Activated CD4-positive, alpha-beta T cell treated with anti-CD3 and anti-CD28 coated beads, Interleukin-2, amount 50 U/mL, for 1 hour (primary cell): Measurements from ENCODE around the gene MPZL2.
"Not testable (repeated sequence)": the region's sequence is repeated elsewhere in the genome, so short reads cannot be mapped to it uniquely, and the experiment has no call there.

Experiments
- DNase-seq: peaks from one replicate; pipeline ENCODE4 v3.0.0-alpha.2; 2020

MPZL2 gene

GRCh38 chr11:118263695-118264568 is at the start of gene MPZL2:
TSS of gene MPZL2 (minus strand) at chr11:118264297. CDS start at chr11:118264153, 144 bp downstream.
- no peak for DNase-seq

DNA sequence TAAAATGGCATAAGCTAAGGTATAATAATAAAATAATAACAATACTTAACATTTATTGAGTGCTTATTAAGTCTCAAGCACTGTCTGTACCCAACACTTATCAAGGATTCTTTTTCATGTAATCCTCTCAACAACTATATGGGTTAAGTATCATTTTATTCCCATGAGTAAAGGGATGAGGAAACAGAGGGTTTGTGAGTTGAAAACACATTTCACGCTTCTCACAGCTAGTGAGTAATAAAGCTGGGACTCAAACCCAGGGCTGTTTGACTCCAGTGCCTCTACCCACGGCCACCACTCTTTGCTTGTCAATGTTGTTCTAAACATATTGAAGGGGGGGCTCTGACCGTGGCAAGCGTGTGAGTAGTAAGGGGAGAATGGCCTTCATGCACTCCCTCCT is 49.1 kb upstream of the MPZL2 start:
- DNase-seq: no peak

DNA sequence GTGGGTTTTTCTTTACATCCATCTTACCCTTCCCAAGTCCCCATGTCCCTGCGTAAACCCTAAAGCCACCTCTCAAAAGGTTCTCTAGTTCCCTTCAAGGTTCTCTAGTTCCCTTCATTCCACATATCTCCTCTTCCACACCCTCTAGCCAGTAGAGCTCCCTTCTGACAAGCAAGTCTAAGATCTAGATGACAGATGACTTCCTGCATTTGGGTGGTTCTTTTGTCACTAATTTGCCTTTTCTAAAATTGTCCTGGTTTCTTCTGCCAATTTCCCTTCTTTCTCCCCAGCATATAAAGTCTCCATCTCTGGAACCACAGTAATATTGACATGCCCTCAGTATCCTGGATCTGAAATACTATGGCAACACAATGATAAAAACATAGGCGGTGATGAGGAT is 48.2 kb upstream of the MPZL2 start:
- no peak for DNase-seq

- DNase-seq: no peak
Measured at GRCh38 chr11:118311518-118311917, 47.4 kb upstream of the MPZL2 start.

DNA sequence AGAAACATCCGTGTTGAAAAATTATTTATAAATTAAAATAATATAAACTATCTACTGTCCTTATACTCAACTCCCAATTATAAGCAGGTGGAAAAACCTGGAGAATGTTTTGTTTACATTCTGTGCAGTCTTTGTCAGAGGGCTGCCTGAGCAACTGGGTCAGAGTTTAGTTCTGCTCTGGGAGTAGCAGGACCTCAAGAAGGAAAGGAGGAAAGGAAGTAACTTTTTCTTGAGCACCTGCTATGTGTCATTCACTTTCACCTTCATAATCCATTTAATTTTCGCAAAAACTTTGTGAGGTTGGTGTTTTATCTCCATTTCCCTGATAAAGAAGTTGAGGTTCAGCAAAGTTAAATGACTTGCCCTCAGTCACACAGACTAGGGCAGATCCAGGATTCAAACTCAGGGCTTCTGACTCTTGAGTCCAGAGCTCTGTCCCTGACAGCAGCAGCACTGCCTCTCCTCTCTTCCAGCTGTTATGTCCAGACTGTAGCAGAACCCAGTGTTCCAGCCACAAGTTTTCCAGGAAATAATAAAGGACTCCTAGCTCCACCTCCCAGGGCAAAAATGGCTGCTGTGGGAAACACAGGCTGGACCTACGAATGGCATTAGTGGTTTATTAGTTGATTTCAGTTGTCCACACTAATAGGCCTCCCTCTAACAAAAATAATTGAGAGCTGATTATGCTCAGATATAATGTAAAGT is 46.8 kb upstream of the MPZL2 start:
- DNase-seq: no peak

- DNase-seq: no peak
Measured at GRCh38 chr11:118310271-118310670, 46.2 kb upstream of the MPZL2 start.

GRCh38 chr11:118308995-118309528 is 45.0 kb upstream of the MPZL2 start:
- not testable (repeated sequence) for DNase-seq

DNA sequence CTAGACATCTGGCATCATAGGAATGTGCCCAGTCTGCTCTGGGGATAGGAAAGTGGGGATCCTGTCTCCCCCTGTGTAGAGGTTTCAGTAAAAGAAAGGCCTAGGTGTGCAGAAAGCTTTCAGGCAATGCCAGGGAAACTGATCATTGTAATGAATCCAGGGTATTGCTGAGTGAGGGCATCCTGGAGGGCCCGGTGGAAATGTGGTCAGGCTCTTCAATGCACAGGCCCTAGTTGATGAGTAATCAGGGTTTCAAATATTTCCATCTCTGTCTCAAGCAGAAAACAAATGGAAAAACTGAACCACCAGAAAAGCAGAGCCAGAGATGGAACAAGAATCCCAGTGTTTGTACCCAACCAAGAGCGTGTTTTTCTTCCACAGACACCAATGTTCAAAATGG is 42.5 kb upstream of the MPZL2 start:
- peak; percentile 50 for DNase-seq

- DNase-seq: peak; percentile 48
Measured at GRCh38 chr11:118305726-118306125, 41.6 kb upstream of the MPZL2 start.

- DNase-seq: peak; percentile 61
Measured at GRCh38 chr11:118304568-118305248, 40.6 kb upstream of the MPZL2 start, which contains the start of gene CD3E. TSS of gene CD3E (plus strand) at chr11:118304730. CDS start at chr11:118304953, 223 bp downstream.

GRCh38 chr11:118304227-118304567 is 40.1 kb upstream of the MPZL2 start:
- DNase-seq: no peak

DNA sequence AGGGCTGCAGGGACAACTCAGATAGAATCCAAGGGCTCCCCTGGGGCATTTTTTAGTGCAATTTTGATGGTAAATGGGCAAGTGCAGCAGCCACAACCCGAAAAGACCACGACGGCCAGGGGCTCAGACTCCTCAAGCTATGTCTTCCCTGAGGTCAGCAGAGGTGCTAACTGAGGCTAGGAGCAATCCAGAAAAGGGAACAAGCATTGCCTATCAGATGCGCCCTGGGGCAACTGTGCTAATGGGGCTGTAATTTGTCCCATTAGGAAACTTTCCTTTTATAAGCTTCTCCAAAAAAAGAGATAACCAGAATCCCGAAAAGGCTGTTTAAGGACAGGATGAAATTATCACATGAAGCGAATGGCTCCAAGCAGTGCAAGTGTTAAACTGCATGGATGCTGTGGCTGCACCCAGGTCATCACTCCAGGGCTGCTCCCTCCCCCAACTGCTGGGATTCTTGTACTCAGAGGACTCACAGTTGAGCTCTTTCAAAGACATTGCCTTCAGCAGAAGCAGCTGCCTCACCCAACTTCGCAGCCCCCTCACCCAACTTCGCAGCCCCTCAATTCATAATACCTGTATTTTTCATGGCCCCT is 37.6 kb upstream of the MPZL2 start:
- DNase-seq: no peak

GRCh38 chr11:118295815-118296454 is 31.8 kb upstream of the MPZL2 start:
- peak; percentile 46 for DNase-seq

DNA sequence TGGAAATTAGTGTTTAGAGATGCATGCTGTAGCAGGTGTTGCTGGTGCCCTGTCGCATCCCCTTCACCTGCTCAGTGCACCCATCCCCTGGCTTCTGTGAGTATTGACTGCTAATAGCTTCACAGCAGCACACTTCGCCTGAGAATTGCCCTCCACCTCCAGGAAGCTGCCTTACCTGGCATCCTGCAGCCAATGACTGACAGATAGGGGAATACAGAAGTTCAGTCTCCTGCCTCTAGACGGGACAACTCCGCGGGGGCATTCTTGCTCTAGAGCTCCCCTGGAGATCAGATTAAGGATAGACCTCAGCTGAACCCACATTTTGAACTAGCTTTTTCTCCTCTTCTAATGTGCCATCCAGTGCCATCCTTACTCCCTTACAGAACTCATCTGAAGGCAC is 31.1 kb upstream of the MPZL2 start:
- DNase-seq: no peak

- no peak for DNase-seq
Measured at GRCh38 chr11:118294053-118294452, 30.0 kb upstream of the MPZL2 start.

DNA sequence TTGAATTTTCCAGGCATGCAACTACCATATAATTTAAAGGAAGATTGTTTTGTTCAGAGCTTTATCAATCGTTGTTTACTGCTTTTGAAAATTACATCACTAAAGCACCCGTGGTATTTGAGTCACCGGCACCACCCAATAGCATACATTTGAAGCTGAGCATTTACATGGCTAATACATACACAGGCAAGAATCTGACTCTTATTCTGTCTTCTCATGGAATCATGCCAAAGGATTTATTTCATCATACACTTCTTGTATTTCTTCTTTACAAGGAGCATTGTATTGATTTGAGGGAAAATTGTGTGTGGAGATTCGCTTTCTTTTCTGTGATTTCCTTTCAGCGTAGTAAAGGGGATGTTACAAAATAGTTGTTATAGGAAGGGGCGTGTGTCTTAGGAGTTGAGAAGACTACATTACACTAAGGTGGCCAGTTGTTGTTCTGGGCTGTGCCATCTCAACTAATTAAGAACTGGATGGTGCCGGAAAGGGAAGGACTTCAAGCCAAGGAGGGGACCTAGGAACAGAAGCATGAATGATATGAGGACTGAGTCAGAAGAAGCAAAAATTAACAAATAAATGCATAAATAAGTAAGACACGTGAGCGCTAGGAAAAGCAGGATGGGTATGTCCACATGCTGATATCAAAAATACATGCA is 27.5 kb upstream of the MPZL2 start:
- DNase-seq: no peak

DNA sequence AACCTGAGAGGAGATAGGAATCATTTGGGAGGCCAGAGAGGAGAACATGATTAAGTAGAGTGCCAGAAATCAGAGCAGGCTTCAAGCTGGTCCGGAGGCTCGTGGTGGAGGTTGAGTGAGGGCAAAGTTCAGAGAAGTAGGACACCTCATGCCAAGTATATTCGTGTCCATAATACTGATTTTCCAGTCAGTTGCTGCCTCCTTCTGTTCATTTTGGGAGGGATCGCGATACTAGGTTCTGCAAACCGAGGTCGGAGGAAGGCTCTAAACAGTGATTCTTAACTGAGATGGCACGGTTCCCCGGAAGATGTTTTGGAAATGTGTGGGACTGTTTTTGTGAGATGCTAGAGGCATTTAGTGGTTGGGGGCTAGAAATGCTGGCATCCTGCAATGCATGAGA is 26.8 kb upstream of the MPZL2 start:
- DNase-seq: no peak

- no peak for DNase-seq
Measured at GRCh38 chr11:118289401-118289800, 25.3 kb upstream of the MPZL2 start.

- no peak for DNase-seq
Measured at GRCh38 chr11:118287006-118287405, 22.9 kb upstream of the MPZL2 start.

- no peak for DNase-seq
Measured at GRCh38 chr11:118286545-118286944, 22.4 kb upstream of the MPZL2 start.

DNA sequence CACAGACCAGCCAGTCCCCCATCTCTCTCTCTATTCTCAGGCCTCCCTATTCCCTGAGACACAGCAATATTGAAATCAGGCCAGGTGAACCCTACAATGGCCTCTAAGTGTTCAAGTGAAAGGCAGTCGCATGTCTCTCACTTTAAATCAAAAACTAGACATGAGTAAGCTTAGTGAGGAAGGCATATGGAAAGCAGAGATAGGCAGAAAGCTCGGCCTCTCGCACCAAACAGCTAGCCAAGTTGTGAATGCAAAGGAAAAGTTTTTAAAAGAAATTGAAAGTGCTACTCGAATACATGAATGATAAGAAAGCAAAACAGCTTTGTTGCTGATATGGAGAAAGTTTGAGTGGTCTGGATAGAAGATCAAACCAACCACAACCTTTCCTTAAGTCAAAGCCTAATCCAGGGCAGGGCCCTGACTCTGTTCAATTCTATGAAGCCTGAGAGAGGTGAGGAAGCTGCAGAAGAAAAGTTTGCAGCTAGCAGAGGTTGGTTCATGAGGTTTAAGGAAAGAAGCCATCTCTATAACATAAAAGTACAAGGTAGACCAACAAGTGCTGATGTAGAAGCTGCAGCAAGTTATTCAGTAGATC is 19.8 kb upstream of the MPZL2 start:
- no peak for DNase-seq
